HepG2 (cell line): ENCODE measurements around the gene LDHAL6B. TPM values are rescaled to one million over a fixed set of nuclear protein-coding genes. Genes with fewer than 3 reads are reported as not detected.

Source experiments
- BORCS8-MEF2B ChIP-seq: sonication (generic); formaldehyde crosslinking; IDR thresholded peaks from 2 replicates; pipeline ENCODE4 v1.8.0; 2022; ENCODE audit warnings: mild to moderate bottlenecking, missing genetic modification reagents
- HMG20A ChIP-seq: IDR thresholded peaks from 2 replicates; pipeline ENCODE4 v1.6.1; 2016; ENCODE audit warnings: borderline replicate concordance
- MTA1 ChIP-seq: sonication (generic); formaldehyde crosslinking; IDR thresholded peaks from 2 replicates; pipeline ENCODE4 v1.4.0; 2020; ENCODE audit warnings: missing genetic modification reagents, mild to moderate bottlenecking, borderline replicate concordance
- POLR2G ChIP-seq: fragments of 200-400 bp; formaldehyde crosslinking; IDR thresholded peaks from 2 replicates; pipeline ENCODE4 v1.6.1; 2018; ENCODE audit warnings: mild to moderate bottlenecking, low read depth, low read length, moderate library complexity
- PPARG ChIP-seq: conservative IDR thresholded peaks from 2 replicates; pipeline ENCODE4 v1.6.1; 2016; ENCODE audit warnings: missing biosample characterization, missing genetic modification reagents
- PRPF4 ChIP-seq: fragments of 200-400 bp; formaldehyde crosslinking; IDR thresholded peaks from 2 replicates; pipeline ENCODE4 v1.6.1; 2016; ENCODE audit warnings: low read length, low read depth; ENCODE audit not compliant: poor library complexity, severe bottlenecking
- RFX5 ChIP-seq: IDR thresholded peaks from 2 replicates; pipeline ENCODE4 v1.6.1; 2011; ENCODE audit warnings: low read depth, low read length, improper control_type of control experiment
- RFXANK ChIP-seq: IDR thresholded peaks from 2 replicates; pipeline ENCODE4 v1.6.1; 2016
- SNAPC2 ChIP-seq: sonication (generic); formaldehyde crosslinking; IDR thresholded peaks from 2 replicates; pipeline ENCODE4 v1.8.1; 2022; ENCODE audit warnings: mild to moderate bottlenecking, missing genetic modification reagents
- SOX6 ChIP-seq, 2 experiments: fragments of 450-650 bp in 1 of 2; sonication (generic) in 1 of 2; formaldehyde crosslinking in 1 of 2; IDR thresholded peaks; 2 replicates each; pipeline versions ENCODE4 v1.4.0 to v1.6.1; 2017 to 2020; ENCODE audit warnings: antibody characterized with exemption in 1 of 2, mild to moderate bottlenecking in 1 of 2, missing genetic modification reagents in 1 of 2
- SRF ChIP-seq: IDR thresholded peaks from 2 replicates; pipeline ENCODE4 v1.6.1; 2011; ENCODE audit warnings: mild to moderate bottlenecking, low read depth, low read length, moderate library complexity
- ZFY ChIP-seq: sonication (generic); formaldehyde crosslinking; IDR thresholded peaks from 2 replicates; pipeline ENCODE4 v1.4.0; 2020; ENCODE audit warnings: missing genetic modification reagents
- ZNF260 ChIP-seq: sonication (generic); formaldehyde crosslinking; IDR thresholded peaks from 2 replicates; pipeline ENCODE4 v1.4.0; 2020; ENCODE audit warnings: missing genetic modification reagents, low read depth, mild to moderate bottlenecking, borderline replicate concordance
- ZNF562 ChIP-seq: sonication (generic); formaldehyde crosslinking; IDR thresholded peaks from 2 replicates; pipeline ENCODE4 v1.8.0; 2022; ENCODE audit warnings: missing genetic modification reagents, borderline replicate concordance
- ZNF772 ChIP-seq: sonication (generic); formaldehyde crosslinking; IDR thresholded peaks from 2 replicates; pipeline ENCODE4 v1.5.0; 2020; ENCODE audit warnings: mild to moderate bottlenecking, missing genetic modification reagents
- polyA plus RNA-seq, 8 experiments: library from polyadenylated mRNA; depleted of rRNA in 3 of 8; stranded (reverse) in 7 of 8; unstranded in 1 of 8; fragments of >200 nt; fragmentation: Illumina TruSeq in 4 of 8; extraction: Trizol in 4 of 8; gene quantifications; 2 replicates each; pipeline versions ENCODE4 v1.2.1 to v1.2.3, GENCODE V29; 2011 to 2016; ENCODE audit warnings: low read depth in 4 of 8, missing spikeins in 1 of 8, mixed read lengths in 1 of 8; ENCODE audit not compliant: insufficient read depth in 1 of 8
- total RNA-seq, 5 experiments: library from RNA; depleted of rRNA; stranded (reverse); fragments of >200 nt; fragmentation: Illumina TruSeq; extraction: Trizol; gene quantifications; 2 replicates each; pipeline ENCODE4 v1.2.3, GENCODE V29; 2016; ENCODE audit warnings: low read depth in 1 of 5
- TF ChIP-seq, protein P1 (sequence below): sonication (generic); formaldehyde crosslinking; IDR thresholded peaks from 2 replicates; pipeline ENCODE4 v1.9.0; 2022; ENCODE audit warnings: missing genetic modification reagents, mild to moderate bottlenecking, borderline replicate concordance
- TF ChIP-seq, protein P2 (sequence below): IDR thresholded peaks from 2 replicates; pipeline ENCODE4 v1.6.1; 2016; ENCODE audit warnings: low read depth
- TF ChIP-seq, protein P3 (sequence below), 2 experiments: IDR thresholded peaks; 2 replicates each; pipeline ENCODE4 v1.6.1; 2011 to 2012; ENCODE audit warnings: low read length in 2 of 2, borderline replicate concordance in 1 of 2, low read depth in 1 of 2, mild to moderate bottlenecking in 1 of 2, moderate library complexity in 1 of 2
- TF ChIP-seq, protein P4 (sequence below): sonication (generic); formaldehyde crosslinking; IDR thresholded peaks from 2 replicates; pipeline ENCODE4 v1.5.0; 2020; ENCODE audit warnings: mild to moderate bottlenecking, missing genetic modification reagents, borderline replicate concordance

LDHAL6B gene
- total and polyA plus RNA-seq, 2 of the 13 experiments (the other 11 are each of a cell fraction or from before 2014, with no cell fraction given), result not detected

DNA sequence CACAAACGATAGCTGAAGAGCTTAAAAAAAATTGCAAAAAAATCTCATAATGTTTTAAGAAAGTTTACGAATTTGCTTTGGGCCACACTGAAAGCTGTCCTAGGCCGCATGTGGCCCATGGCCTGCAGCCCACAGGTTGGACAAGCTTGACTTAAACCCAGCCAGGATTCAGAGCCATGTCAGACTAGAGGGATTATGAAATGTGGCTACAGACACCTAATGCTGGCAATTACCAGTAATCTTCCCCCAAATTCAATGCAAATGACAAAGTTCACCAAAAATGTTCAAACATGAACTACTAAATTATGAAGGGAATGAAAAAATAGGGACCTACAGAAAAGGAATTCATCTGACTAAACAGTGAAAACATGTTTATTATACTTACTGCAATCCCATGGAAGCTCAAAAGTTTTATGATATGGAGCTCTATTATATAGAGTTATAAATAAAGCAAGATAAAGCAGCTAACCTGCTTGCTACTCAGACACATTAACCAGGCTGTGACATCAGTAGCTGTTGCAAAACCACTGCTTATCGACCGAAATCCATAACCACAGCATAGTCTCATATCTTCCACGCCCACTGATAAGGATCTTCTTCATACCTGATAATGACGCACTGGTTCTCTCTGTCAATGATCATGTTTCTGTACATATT is 49.2 kb downstream of the LDHAL6B start (continued):
- TF ChIP-seq, protein P1, sequence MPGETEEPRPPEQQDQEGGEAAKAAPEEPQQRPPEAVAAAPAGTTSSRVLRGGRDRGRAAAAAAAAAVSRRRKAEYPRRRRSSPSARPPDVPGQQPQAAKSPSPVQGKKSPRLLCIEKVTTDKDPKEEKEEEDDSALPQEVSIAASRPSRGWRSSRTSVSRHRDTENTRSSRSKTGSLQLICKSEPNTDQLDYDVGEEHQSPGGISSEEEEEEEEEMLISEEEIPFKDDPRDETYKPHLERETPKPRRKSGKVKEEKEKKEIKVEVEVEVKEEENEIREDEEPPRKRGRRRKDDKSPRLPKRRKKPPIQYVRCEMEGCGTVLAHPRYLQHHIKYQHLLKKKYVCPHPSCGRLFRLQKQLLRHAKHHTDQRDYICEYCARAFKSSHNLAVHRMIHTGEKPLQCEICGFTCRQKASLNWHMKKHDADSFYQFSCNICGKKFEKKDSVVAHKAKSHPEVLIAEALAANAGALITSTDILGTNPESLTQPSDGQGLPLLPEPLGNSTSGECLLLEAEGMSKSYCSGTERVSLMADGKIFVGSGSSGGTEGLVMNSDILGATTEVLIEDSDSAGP (CRISPR knock-in tag), result no peak
- TF ChIP-seq RFXANK (CRISPR knock-in tag), result no peak
- TF ChIP-seq HMG20A (CRISPR knock-in tag), result peak; percentile 75; the same call in 1 of the 2 replicates
- TF ChIP-seq PRPF4, result no peak
- TF ChIP-seq ZNF260 (CRISPR knock-in tag), result no peak
- TF ChIP-seq, protein P2, sequence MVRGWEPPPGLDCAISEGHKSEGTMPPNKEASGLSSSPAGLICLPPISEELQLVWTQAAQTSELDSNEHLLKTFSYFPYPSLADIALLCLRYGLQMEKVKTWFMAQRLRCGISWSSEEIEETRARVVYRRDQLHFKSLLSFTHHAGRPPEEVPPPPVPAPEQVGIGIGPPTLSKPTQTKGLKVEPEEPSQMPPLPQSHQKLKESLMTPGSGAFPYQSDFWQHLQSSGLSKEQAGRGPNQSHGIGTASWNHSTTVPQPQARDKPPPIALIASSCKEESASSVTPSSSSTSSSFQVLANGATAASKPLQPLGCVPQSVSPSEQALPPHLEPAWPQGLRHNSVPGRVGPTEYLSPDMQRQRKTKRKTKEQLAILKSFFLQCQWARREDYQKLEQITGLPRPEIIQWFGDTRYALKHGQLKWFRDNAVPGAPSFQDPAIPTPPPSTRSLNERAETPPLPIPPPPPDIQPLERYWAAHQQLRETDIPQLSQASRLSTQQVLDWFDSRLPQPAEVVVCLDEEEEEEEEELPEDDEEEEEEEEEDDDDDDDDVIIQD (CRISPR knock-in tag), result no peak
- TF ChIP-seq PPARG (CRISPR knock-in tag), result peak; percentile 52; the same call in 1 of the 2 replicates
- no peak; the same call in 1 of the 2 replicates for TF ChIP-seq MTA1 (CRISPR knock-in tag)
- TF ChIP-seq, protein P3, sequence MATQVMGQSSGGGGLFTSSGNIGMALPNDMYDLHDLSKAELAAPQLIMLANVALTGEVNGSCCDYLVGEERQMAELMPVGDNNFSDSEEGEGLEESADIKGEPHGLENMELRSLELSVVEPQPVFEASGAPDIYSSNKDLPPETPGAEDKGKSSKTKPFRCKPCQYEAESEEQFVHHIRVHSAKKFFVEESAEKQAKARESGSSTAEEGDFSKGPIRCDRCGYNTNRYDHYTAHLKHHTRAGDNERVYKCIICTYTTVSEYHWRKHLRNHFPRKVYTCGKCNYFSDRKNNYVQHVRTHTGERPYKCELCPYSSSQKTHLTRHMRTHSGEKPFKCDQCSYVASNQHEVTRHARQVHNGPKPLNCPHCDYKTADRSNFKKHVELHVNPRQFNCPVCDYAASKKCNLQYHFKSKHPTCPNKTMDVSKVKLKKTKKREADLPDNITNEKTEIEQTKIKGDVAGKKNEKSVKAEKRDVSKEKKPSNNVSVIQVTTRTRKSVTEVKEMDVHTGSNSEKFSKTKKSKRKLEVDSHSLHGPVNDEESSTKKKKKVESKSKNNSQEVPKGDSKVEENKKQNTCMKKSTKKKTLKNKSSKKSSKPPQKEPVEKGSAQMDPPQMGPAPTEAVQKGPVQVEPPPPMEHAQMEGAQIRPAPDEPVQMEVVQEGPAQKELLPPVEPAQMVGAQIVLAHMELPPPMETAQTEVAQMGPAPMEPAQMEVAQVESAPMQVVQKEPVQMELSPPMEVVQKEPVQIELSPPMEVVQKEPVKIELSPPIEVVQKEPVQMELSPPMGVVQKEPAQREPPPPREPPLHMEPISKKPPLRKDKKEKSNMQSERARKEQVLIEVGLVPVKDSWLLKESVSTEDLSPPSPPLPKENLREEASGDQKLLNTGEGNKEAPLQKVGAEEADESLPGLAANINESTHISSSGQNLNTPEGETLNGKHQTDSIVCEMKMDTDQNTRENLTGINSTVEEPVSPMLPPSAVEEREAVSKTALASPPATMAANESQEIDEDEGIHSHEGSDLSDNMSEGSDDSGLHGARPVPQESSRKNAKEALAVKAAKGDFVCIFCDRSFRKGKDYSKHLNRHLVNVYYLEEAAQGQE (IDR thresholded peaks at IDR 0.05; ENCODE audit: borderline replicate concordance in 1 of 2, low read depth in 1 of 2, low read length in 2 of 2), result no peak
- TF ChIP-seq, protein P4, sequence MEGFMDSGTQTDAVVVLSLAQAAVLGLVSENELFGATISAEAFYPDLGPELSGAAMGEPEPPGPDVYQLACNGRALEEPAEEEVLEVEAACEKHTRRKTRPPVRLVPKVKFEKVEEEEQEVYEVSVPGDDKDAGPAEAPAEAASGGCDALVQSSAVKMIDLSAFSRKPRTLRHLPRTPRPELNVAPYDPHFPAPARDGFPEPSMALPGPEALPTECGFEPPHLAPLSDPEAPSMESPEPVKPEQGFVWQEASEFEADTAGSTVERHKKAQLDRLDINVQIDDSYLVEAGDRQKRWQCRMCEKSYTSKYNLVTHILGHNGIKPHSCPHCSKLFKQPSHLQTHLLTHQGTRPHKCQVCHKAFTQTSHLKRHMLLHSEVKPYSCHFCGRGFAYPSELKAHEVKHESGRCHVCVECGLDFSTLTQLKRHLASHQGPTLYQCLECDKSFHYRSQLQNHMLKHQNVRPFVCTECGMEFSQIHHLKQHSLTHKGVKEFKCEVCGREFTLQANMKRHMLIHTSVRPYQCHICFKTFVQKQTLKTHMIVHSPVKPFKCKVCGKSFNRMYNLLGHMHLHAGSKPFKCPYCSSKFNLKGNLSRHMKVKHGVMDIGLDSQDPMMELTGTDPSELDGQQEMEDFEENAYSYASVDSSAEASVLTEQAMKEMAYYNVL, result no peak
- no peak for TF ChIP-seq SNAPC2 (CRISPR knock-in tag)
- TF ChIP-seq RFX5, result no peak
- TF ChIP-seq ZNF562 (CRISPR knock-in tag), result no peak
- TF ChIP-seq SOX6 (IDR thresholded peaks at IDR 0.05), result no peak
- TF ChIP-seq SOX6 (CRISPR knock-in tag; IDR thresholded peaks at IDR 0.05), result peak; percentile 72
- no peak for TF ChIP-seq ZFY (CRISPR knock-in tag)
- no peak for TF ChIP-seq SRF
- TF ChIP-seq BORCS8-MEF2B, result no peak
- no peak for TF ChIP-seq ZNF772
- TF ChIP-seq POLR2G, result no peak
